WTC11 (cell line): Measurements from ENCODE around the gene SOAT1. TPM values are rescaled to one million over a fixed set of nuclear protein-coding genes. Genes with fewer than 3 reads are reported as not detected.

ENCODE experiments used
- ATAC-seq: fragments of 200-7000 bp; cut with Tn5 transposase; 2 replicates; pipeline ENCODE4 v1.10.0; 2021; ENCODE audit warnings: mild to moderate bottlenecking, moderate library complexity
- CTCF ChIA-PET: fragments of 300-600 bp; sonication (Branson Sonifier 250); formaldehyde crosslinking; loops from one replicate; lab custom pipeline; 2021; ENCODE audit warnings: antibody characterized with exemption; lab: Charles Lee
- POLR2A ChIA-PET: fragments of 350-600 bp; sonication (Branson Sonifier 250); formaldehyde crosslinking; loops from one replicate; lab custom pipeline; 2021; ENCODE audit warnings: antibody characterized with exemption; lab: Charles Lee
- DNase-seq: peaks from one replicate; pipeline ENCODE4 v3.0.0; 2021; ENCODE audit warnings: low spot score
- H3K27ac Mint-ChIP-seq: 2 replicates; pipeline ENCODE4 v1.8.0; 2021; ENCODE audit warnings: mixed read lengths
- H3K27me3 Mint-ChIP-seq: 2 replicates; pipeline ENCODE4 v1.8.0; 2021; ENCODE audit warnings: low read depth, mild to moderate bottlenecking, moderate library complexity, mixed read lengths
- H3K36me3 Mint-ChIP-seq: 2 replicates; pipeline ENCODE4 v1.8.0; 2021; ENCODE audit warnings: mixed read lengths
- H3K4me1 Mint-ChIP-seq: 2 replicates; pipeline ENCODE4 v1.8.0; 2022; ENCODE audit warnings: mixed read lengths
- H3K4me3 Mint-ChIP-seq: 2 replicates; pipeline ENCODE4 v1.8.0; 2021; ENCODE audit warnings: mild to moderate bottlenecking, moderate library complexity, mixed read lengths
- H3K9me3 Mint-ChIP-seq: 2 replicates; pipeline ENCODE4 v1.8.0; 2021; ENCODE audit warnings: mixed read lengths
- ATF1 ChIP-seq: sonication (generic); formaldehyde crosslinking; IDR thresholded peaks from 2 replicates; pipeline ENCODE4 v1.8.1; 2023; ENCODE audit warnings: mild to moderate bottlenecking, moderate library complexity, missing genetic modification reagents
- E2F5 ChIP-seq: sonication (generic); formaldehyde crosslinking; IDR thresholded peaks from 2 replicates; pipeline ENCODE4 v1.8.1; 2022; ENCODE audit warnings: mild to moderate bottlenecking, moderate library complexity, missing genetic modification reagents
- EMX1 ChIP-seq: fragments of 250-450 bp; sonication (Bioruptor Pico); IDR thresholded peaks from 2 replicates; pipeline ENCODE4 v1.8.0; 2021; ENCODE audit warnings: mild to moderate bottlenecking
- ERG ChIP-seq: fragments of 250-450 bp; sonication (Bioruptor Pico); IDR thresholded peaks from 2 replicates; pipeline ENCODE4 v1.8.0; 2021; ENCODE audit warnings: mild to moderate bottlenecking
- FOXP1 ChIP-seq: sonication (generic); formaldehyde crosslinking; IDR thresholded peaks from 2 replicates; pipeline ENCODE4 v1.8.0; 2022; ENCODE audit warnings: missing genetic modification reagents, mild to moderate bottlenecking, moderate library complexity, borderline replicate concordance
- GABPB1 ChIP-seq: sonication (generic); formaldehyde crosslinking; IDR thresholded peaks from 2 replicates; pipeline ENCODE4 v1.8.1; 2023; ENCODE audit warnings: mild to moderate bottlenecking, missing genetic modification reagents
- IRF1 ChIP-seq: sonication (generic); formaldehyde crosslinking; IDR thresholded peaks from 2 replicates; pipeline ENCODE4 v1.8.0; 2023; ENCODE audit warnings: missing genetic modification reagents
- MYBL2 ChIP-seq: sonication (generic); formaldehyde crosslinking; IDR thresholded peaks from 2 replicates; pipeline ENCODE4 v1.8.1; 2023; ENCODE audit warnings: mild to moderate bottlenecking, moderate library complexity, missing genetic modification reagents
- NFATC4 ChIP-seq: fragments of 250-450 bp; sonication (Bioruptor Pico); IDR thresholded peaks from 2 replicates; pipeline ENCODE4 v1.9.0; 2021; ENCODE audit warnings: mild to moderate bottlenecking
- NFYB ChIP-seq: sonication (generic); formaldehyde crosslinking; conservative IDR thresholded peaks from 2 replicates; pipeline ENCODE4 v1.8.0; 2022; ENCODE audit warnings: low read depth, missing genetic modification reagents
- OVOL2 ChIP-seq: fragments of 250-450 bp; sonication (Bioruptor Pico); IDR thresholded peaks from 2 replicates; pipeline ENCODE4 v1.9.0; 2021; ENCODE audit warnings: mild to moderate bottlenecking, borderline replicate concordance
- PRDM15 ChIP-seq: sonication (generic); formaldehyde crosslinking; IDR thresholded peaks from 2 replicates; pipeline ENCODE4 v1.8.0; 2022; ENCODE audit warnings: missing genetic modification reagents
- SMAD4 ChIP-seq: sonication (generic); formaldehyde crosslinking; IDR thresholded peaks from 2 replicates; pipeline ENCODE4 v1.8.0; 2022; ENCODE audit warnings: mild to moderate bottlenecking, missing genetic modification reagents
- ZNF121 ChIP-seq: sonication (generic); formaldehyde crosslinking; IDR thresholded peaks from 2 replicates; pipeline ENCODE4 v1.8.0; 2023; ENCODE audit warnings: missing genetic modification reagents
- ZNF423 ChIP-seq: fragments of 250-450 bp; sonication (Bioruptor Pico); IDR thresholded peaks from 2 replicates; pipeline ENCODE4 v2.1.2; 2022; ENCODE audit warnings: mild to moderate bottlenecking, moderate library complexity
- ZNF512 ChIP-seq: sonication (generic); formaldehyde crosslinking; IDR thresholded peaks from 2 replicates; pipeline ENCODE4 v1.8.1; 2022; ENCODE audit warnings: missing genetic modification reagents, borderline replicate concordance
- ZNF532 ChIP-seq: fragments of 250-450 bp; sonication (Bioruptor Pico); IDR thresholded peaks from 2 replicates; pipeline ENCODE4 v1.9.0; 2021; ENCODE audit warnings: mild to moderate bottlenecking, borderline replicate concordance
- total RNA-seq: library from RNA; stranded (reverse); gene quantifications from 3 replicates; pipeline ENCODE4 v1.2.3, GENCODE V29; 2021

The SOAT1 gene
- total RNA-seq, 1 experiment from 2014 or later: 2.3 TPM

- no peak for TF ChIP-seq ZNF532 (CRISPR knock-in tag)
Measured at GRCh38 chr1:179283992-179284391, 9.6 kb upstream of the SOAT1 start (continued).

GRCh38 chr1:179287946-179288345, 5.7 kb upstream of the SOAT1 start:
- Mint-ChIP-seq H3K27ac (no peak overlapping the region), H3K36me3 (no peaks in the 10 kb centered on the region), H3K9me3 (no peaks in the 10 kb centered on the region), H3K4me3 (no peak overlapping the region), H3K4me1 (no peaks in the 10 kb centered on the region), H3K27me3 (peaks cover 34% of the 10 kb centered on the region)
- ATAC-seq: no peak
- no peak for DNase-seq
- ChIA-PET CTCF (no interaction called here), POLR2A (no interaction called here)
- TF ChIP-seq MYBL2 (CRISPR knock-in tag) (no peak), ZNF512 (CRISPR knock-in tag) (no peak), ZNF423 (CRISPR knock-in tag) (no peak), IRF1 (CRISPR knock-in tag) (no peak), ATF1 (CRISPR knock-in tag) (no peak)

GRCh38 chr1:179288977-179289376, 4.6 kb upstream of the SOAT1 start:
- peaks cover 43% of the 10 kb centered on the region for H3K27me3 Mint-ChIP-seq
- H3K27ac Mint-ChIP-seq: no peak overlapping the region
- ATAC-seq (no peak), DNase-seq (no peak)
- H3K9me3 Mint-ChIP-seq: no peaks in the 10 kb centered on the region
- TF ChIP-seq EMX1 (CRISPR knock-in tag): no peak
- no peak for TF ChIP-seq E2F5
- TF ChIP-seq GABPB1: no peak
- no peak for TF ChIP-seq ZNF121
- no peak for TF ChIP-seq OVOL2 (CRISPR knock-in tag)
- TF ChIP-seq FOXP1: no peak
- TF ChIP-seq ERG (CRISPR knock-in tag): no peak
- TF ChIP-seq NFATC4 (CRISPR knock-in tag): no peak
- no peak for TF ChIP-seq SMAD4 (CRISPR knock-in tag)
- no peak for TF ChIP-seq PRDM15 (CRISPR knock-in tag)
- TF ChIP-seq NFYB: no peak
- POLR2A ChIA-PET: no interaction called here
- H3K36me3 Mint-ChIP-seq: no peaks in the 10 kb centered on the region
- H3K4me1 Mint-ChIP-seq: no peaks in the 10 kb centered on the region
- no peak overlapping the region for H3K4me3 Mint-ChIP-seq
- CTCF ChIA-PET: no interaction called here
